GM23338 (cell line): ENCODE data around the gene PPP1R9B. TPM values are rescaled to one million over a fixed set of nuclear protein-coding genes. Genes with fewer than 3 reads are reported as not detected.

Experiments used
- ATAC-seq: fragments of 200-7000 bp; cut with Tn5 transposase; 3 replicates; pipeline ENCODE4 v1.9.1; 2020
- DNase-seq: peaks from one replicate; pipeline ENCODE4 v3.0.0-alpha.2; 2015; ENCODE audit warnings: low spot score
- H2AFZ ChIP-seq: fragments of 200-600 bp; sonication (generic); 2 replicates; pipeline ENCODE4 v1.8.0; 2016; ENCODE audit warnings: antibody characterized with exemption, mild to moderate bottlenecking, moderate library complexity
- H3F3A ChIP-seq: fragments of 200-600 bp; sonication (generic); replicated peaks from 2 replicates; pipeline ENCODE4 v1.8.0; 2017; ENCODE audit warnings: antibody characterized with exemption, mixed run types, low read depth
- H3K27ac ChIP-seq: fragments of 200-600 bp; sonication (generic); 2 replicates; pipeline ENCODE4 v1.6.1; 2016; ENCODE audit warnings: low read depth
- H3K27me3 ChIP-seq: fragments of 200-600 bp; sonication (generic); 2 replicates; pipeline ENCODE4 v1.8.0; 2016; ENCODE audit warnings: mild to moderate bottlenecking, mixed run types, moderate library complexity; ENCODE audit not compliant: insufficient read depth
- H3K36me3 ChIP-seq: fragments of 200-600 bp; sonication (generic); 2 replicates; pipeline ENCODE4 v1.8.0; 2016; ENCODE audit warnings: mild to moderate bottlenecking; ENCODE audit not compliant: insufficient read depth
- H3K4me1 ChIP-seq: fragments of 200-600 bp; sonication (generic); 2 replicates; pipeline ENCODE4 v1.8.0; 2016; ENCODE audit warnings: mild to moderate bottlenecking, moderate library complexity; ENCODE audit not compliant: insufficient read depth
- H3K4me2 ChIP-seq: fragments of 200-600 bp; sonication (generic); 2 replicates; pipeline ENCODE4 v1.7.1; 2017; ENCODE audit warnings: mixed run types
- H3K4me3 ChIP-seq: fragments of 200-600 bp; sonication (generic); 2 replicates; pipeline ENCODE4 v1.6.1; 2016; ENCODE audit warnings: mixed run types
- H3K79me2 ChIP-seq: fragments of 200-600 bp; sonication (generic); replicated peaks from 2 replicates; pipeline ENCODE4 v1.8.0; 2017; ENCODE audit warnings: mild to moderate bottlenecking; ENCODE audit not compliant: insufficient read depth
- H3K9me2 ChIP-seq: fragments of 200-600 bp; sonication (generic); 2 replicates; pipeline ENCODE4 v1.8.0; 2017; ENCODE audit not compliant: insufficient read depth
- H4K20me1 ChIP-seq: fragments of 200-600 bp; sonication (generic); replicated peaks from 2 replicates; pipeline ENCODE4 v1.8.0; 2017; ENCODE audit warnings: mild to moderate bottlenecking; ENCODE audit not compliant: insufficient read depth
- H3K27ac Mint-ChIP-seq: 2 replicates; pipeline ENCODE4 v1.8.0; 2020; ENCODE audit warnings: inconsistent platforms, mild to moderate bottlenecking, moderate library complexity, mixed read lengths
- H3K27me3 Mint-ChIP-seq: 3 replicates; pipeline ENCODE4 v1.8.0; 2022; ENCODE audit warnings: low read depth, mild to moderate bottlenecking, moderate library complexity, mixed read lengths, inconsistent platforms; ENCODE audit not compliant: insufficient read depth, poor library complexity
- H3K36me3 Mint-ChIP-seq: 3 replicates; pipeline ENCODE4 v1.8.0; 2021; ENCODE audit warnings: low read depth, mild to moderate bottlenecking, inconsistent platforms, moderate library complexity, mixed read lengths
- H3K4me1 Mint-ChIP-seq: 3 replicates; pipeline ENCODE4 v1.8.0; 2020; ENCODE audit warnings: mild to moderate bottlenecking, inconsistent platforms, mixed read lengths
- H3K4me3 Mint-ChIP-seq: 3 replicates; pipeline ENCODE4 v1.8.0; 2021; ENCODE audit warnings: moderate library complexity, mild to moderate bottlenecking, inconsistent platforms, mixed read lengths
- H3K9me3 Mint-ChIP-seq: 3 replicates; pipeline ENCODE4 v1.8.0; 2020; ENCODE audit warnings: moderate library complexity, mild to moderate bottlenecking, inconsistent platforms, mixed read lengths
- CTCF ChIP-seq, 2 experiments: fragments of 200-600 bp in 1 of 2; sonication (generic) in 1 of 2; conservative IDR thresholded peaks; 2 replicates each; pipeline versions ENCODE4 v1.5.1 to v1.6.1; 2016 to 2017; ENCODE audit warnings: antibody characterized with exemption in 2 of 2, low read depth in 2 of 2, mild to moderate bottlenecking in 2 of 2, moderate library complexity in 1 of 2
- ETS1 ChIP-seq: IDR thresholded peaks from 2 replicates; pipeline ENCODE4 v1.6.1; 2016; ENCODE audit warnings: antibody characterized with exemption
- EZH2 ChIP-seq: fragments of 200-600 bp; sonication (generic); IDR thresholded peaks from one replicate; pipeline ENCODE4 v1.8.0; 2017; ENCODE audit warnings: antibody characterized with exemption, mild to moderate bottlenecking, low read depth; ENCODE audit not compliant: unreplicated experiment
- EZH2phosphoT487 ChIP-seq: fragments of 200-600 bp; sonication (generic); IDR thresholded peaks from one replicate; pipeline ENCODE4 v1.8.1; 2018; ENCODE audit warnings: antibody characterized with exemption; ENCODE audit not compliant: unreplicated experiment
- JUNB ChIP-seq: IDR thresholded peaks from one replicate; pipeline ENCODE4 v1.6.1; 2016; ENCODE audit warnings: antibody characterized with exemption; ENCODE audit not compliant: unreplicated experiment
- NANOG ChIP-seq: IDR thresholded peaks from 2 replicates; pipeline ENCODE4 v1.6.1; 2016; ENCODE audit warnings: antibody characterized with exemption, borderline replicate concordance
- REST ChIP-seq: IDR thresholded peaks from one replicate; pipeline ENCODE4 v1.6.1; 2018; ENCODE audit warnings: antibody characterized with exemption; ENCODE audit not compliant: unreplicated experiment
- STAT1 ChIP-seq: IDR thresholded peaks from one replicate; pipeline ENCODE4 v1.6.1; 2016; ENCODE audit warnings: antibody characterized with exemption; ENCODE audit not compliant: unreplicated experiment
- ZNF114 ChIP-seq: fragments of 250-450 bp; sonication (Bioruptor Pico); IDR thresholded peaks from 2 replicates; pipeline ENCODE4 v1.5.0; 2020; ENCODE audit warnings: mild to moderate bottlenecking, moderate library complexity
- ZNF331 ChIP-seq: fragments of 250-450 bp; sonication (Bioruptor Pico); IDR thresholded peaks from 2 replicates; pipeline ENCODE4 v1.5.0; 2020; ENCODE audit warnings: low read depth, mild to moderate bottlenecking, moderate library complexity
- ZNF462 ChIP-seq: fragments of 250-450 bp; sonication (Bioruptor Pico); IDR thresholded peaks from 2 replicates; pipeline ENCODE4 v1.5.0; 2020; ENCODE audit warnings: mild to moderate bottlenecking, moderate library complexity
- polyA plus RNA-seq: library from polyadenylated mRNA; unstranded; fragments of >200 nt; fragmentation: Nextera tagmentation; extraction: Ambion mirVana; gene quantifications from 2 replicates; pipeline ENCODE4 v1.2.1, GENCODE V29; 2016
- total RNA-seq: library from RNA; depleted of rRNA; stranded (reverse); fragments of >200 nt; shearing (Covaris generic); gene quantifications from 2 replicates; pipeline ENCODE4 v1.2.3, GENCODE V29; 2014

Gene PPP1R9B
- total and polyA plus RNA-seq, 2 experiments from 2014 or later, result 2.1 to 10.5 TPM

- TF ChIP-seq REST (no peak), ZNF462 (CRISPR knock-in tag) (no peak), STAT1 (no peak), NANOG (no peak)
Measured at GRCh38 chr17:50100921-50101345, 49.5 kb downstream of the PPP1R9B start (continued).

- DNase-seq (no peak), ATAC-seq (no peak)
- H3K36me3 ChIP-seq, result no peaks in the 10 kb centered on the region
- H3K4me3 ChIP-seq, result no peak overlapping the region
- peaks cover 13% of the 10 kb centered on the region; the same call in 1 of the 2 replicates for H3K4me1 ChIP-seq
- H3F3A ChIP-seq, result no peaks in the 10 kb centered on the region
- peaks cover 22% of the 10 kb centered on the region for H3K4me1 Mint-ChIP-seq
- H3K9me3 Mint-ChIP-seq, result no peaks in the 10 kb centered on the region
- no peaks in the 10 kb centered on the region for H3K79me2 ChIP-seq
- H3K4me2 ChIP-seq, result peak overlapping the region; percentile 62
- H4K20me1 ChIP-seq, result no peaks in the 10 kb centered on the region
- no peaks in the 10 kb centered on the region for H3K27me3 ChIP-seq
- H2AFZ ChIP-seq, result no peak overlapping the region
- H3K36me3 Mint-ChIP-seq, result peaks cover 2% of the 10 kb centered on the region; the same call in 1 of the 3 replicates
- H3K27ac Mint-ChIP-seq, result no peak overlapping the region
- H3K9me2 ChIP-seq, result no peaks in the 10 kb centered on the region
- H3K27ac ChIP-seq, result no peak overlapping the region
- peak overlapping the region; percentile 46 for H3K4me3 Mint-ChIP-seq
- H3K27me3 Mint-ChIP-seq, result peaks cover 12% of the 10 kb centered on the region
- TF ChIP-seq EZH2phosphoT487, result no peak
- TF ChIP-seq ZNF331 (CRISPR knock-in tag), result no peak
- no peak for TF ChIP-seq STAT1
- no peak for TF ChIP-seq CTCF (conservative IDR thresholded peaks at IDR 0.05; ENCODE audit: low read depth in 2 of 2)
- no peak for TF ChIP-seq ETS1
- no peak for TF ChIP-seq ZNF114
- TF ChIP-seq JUNB, result no peak
- no peak for TF ChIP-seq NANOG
- TF ChIP-seq EZH2, result no peak
Measured at GRCh38 chr17:50100480-50100883, 50.0 kb downstream of the PPP1R9B start.
